HG03342 (cell line): ENCODE results near the gene KRT85.
A peak's percentile ranks its signal among the peaks of the same experiment; 100 is the strongest.

Source experiments
- ATAC-seq: cut with Tn5 transposase; IDR thresholded peaks from one replicate; pipeline ENCODE4 v1.9.1; 2021; ENCODE audit warnings: mild to moderate bottlenecking, moderate library complexity; ENCODE audit not compliant: unreplicated experiment

KRT85 gene

GRCh38 chr12:52369211-52369610, 1.9 kb upstream of the KRT85 start:
- no peak for ATAC-seq

GRCh38 chr12:52368508-52368907, 1.2 kb upstream of the KRT85 start:
- ATAC-seq: no peak

- ATAC-seq: no peak
Observed at GRCh38 chr12:52367876-52368275, 595 bp upstream of the KRT85 start.

GRCh38 chr12:52364901-52365489, 2.3 kb downstream of the KRT85 start:
- ATAC-seq: no peak

GRCh38 chr12:52364061-52364460, 3.2 kb downstream of the KRT85 start:
- ATAC-seq: no peak

- ATAC-seq: no peak
Observed at GRCh38 chr12:52363111-52363679, 4.1 kb downstream of the KRT85 start.

GRCh38 chr12:52362118-52362726, 5.1 kb downstream of the KRT85 start:
- ATAC-seq: no peak

GRCh38 chr12:52361553-52361952, 5.7 kb downstream of the KRT85 start:
- no peak for ATAC-seq

- ATAC-seq: no peak
Observed at GRCh38 chr12:52360663-52361271, 6.5 kb downstream of the KRT85 start.

- ATAC-seq: no peak
Observed at GRCh38 chr12:52360106-52360662, 7.1 kb downstream of the KRT85 start.

GRCh38 chr12:52359621-52360061, 7.6 kb downstream of the KRT85 start:
- no peak for ATAC-seq

GRCh38 chr12:52358575-52359350, 8.5 kb downstream of the KRT85 start:
- ATAC-seq: peak; percentile 97

- ATAC-seq: no peak
Observed at GRCh38 chr12:52356762-52357580, 10.3 kb downstream of the KRT85 start.

GRCh38 chr12:52356031-52356761, 11.1 kb downstream of the KRT85 start:
- no peak for ATAC-seq

GRCh38 chr12:52355176-52355575, 12.1 kb downstream of the KRT85 start:
- ATAC-seq: no peak

GRCh38 chr12:52354200-52354599, 13.1 kb downstream of the KRT85 start:
- no peak for ATAC-seq

GRCh38 chr12:52353766-52354165, 13.5 kb downstream of the KRT85 start:
- ATAC-seq: no peak

GRCh38 chr12:52352951-52353350, 14.3 kb downstream of the KRT85 start:
- no peak for ATAC-seq

GRCh38 chr12:52351196-52352059, 15.9 kb downstream of the KRT85 start:
- ATAC-seq: no peak
